Measurements from ENCODE around the gene RFESD. TPM values are rescaled to one million over a fixed set of nuclear protein-coding genes. Genes with fewer than 3 reads are reported as not detected.

Gene RFESD
- total and polyA plus RNA-seq, 2 of the 8 experiments (the other 6 are each of a cell fraction or from before 2014, with no cell fraction given) = 1.7 to 2.0 TPM

DNA sequence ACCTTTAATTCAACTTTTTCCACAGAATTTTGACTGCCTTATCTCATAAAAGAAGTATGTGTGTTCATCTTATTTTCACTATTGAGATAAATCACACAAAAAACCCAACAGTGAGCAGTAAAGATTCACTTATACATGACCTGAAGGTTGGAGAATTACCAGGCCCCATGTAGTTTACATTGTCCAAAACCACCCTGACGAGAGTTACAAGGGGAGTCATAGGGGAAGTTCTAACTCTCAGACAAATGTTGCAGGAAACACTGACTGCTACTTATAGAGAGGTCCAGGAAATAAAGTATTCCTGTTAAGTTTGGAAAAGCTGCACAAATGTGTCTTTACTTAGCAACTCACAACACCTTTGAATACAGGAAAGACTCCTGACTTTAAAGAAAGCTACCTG, 22.2 kb downstream of the RFESD start:
- CTCF ChIA-PET (ENCODE audit: partially characterized antibody) = interaction anchor here (1.4 to 1.6 kb wide), 2 partner anchors 12 to 66 kb away, joined by 3 read pairs; no protein-coding TSS in a partner anchor
- no peak for FAIRE-seq
- TF ChIP-seq SIX5 (IDR thresholded peaks at IDR 0.05; ENCODE audit: low read depth, low read length) (no peak), SUZ12 (IDR thresholded peaks at IDR 0.05; ENCODE audit: low read length) (no peak), POLR2A (IDR thresholded peaks at IDR 0.05; ENCODE audit: control extremely low read depth in 1 of 2, low read depth in 2 of 2, low read length in 2 of 2) (no peak), EZH2 (IDR thresholded peaks at IDR 0.05; ENCODE audit: low read depth, low read length, severe bottlenecking) (no peak), TEAD4 (IDR thresholded peaks at IDR 0.05; ENCODE audit: low read depth, low read length) (no peak), SP4 (IDR thresholded peaks at IDR 0.05; ENCODE audit: low read length) (no peak), KDM4A (IDR thresholded peaks at IDR 0.05; ENCODE audit: low read depth, low read length, severe bottlenecking) (no peak), SP2 (IDR thresholded peaks at IDR 0.05; ENCODE audit: low read length) (no peak), MAFK (IDR thresholded peaks at IDR 0.05; ENCODE audit: low read depth, low read length) (no peak), EGR1 (IDR thresholded peaks at IDR 0.05; ENCODE audit: borderline replicate concordance, low read depth, low read length) (no peak), SAP30 (IDR thresholded peaks at IDR 0.05; ENCODE audit: insufficient read depth, insufficient replicate concordance, low read length) (no peak), NRF1 (IDR thresholded peaks at IDR 0.05; ENCODE audit: low read depth, low read length) (no peak), TBP (IDR thresholded peaks at IDR 0.05; ENCODE audit: low read depth, low read length) (no peak), EP300 (IDR thresholded peaks at IDR 0.05; ENCODE audit: borderline replicate concordance in 1 of 2, low read depth in 2 of 2, low read length in 2 of 2) (no peak), CBX8 (IDR thresholded peaks at IDR 0.05; ENCODE audit: borderline replicate concordance, low read depth, low read length) (no peak), ASH2L (IDR thresholded peaks at IDR 0.05; ENCODE audit: low read length) (no peak)

More for the DNA sequence above, 22.2 kb downstream of the RFESD start:
- Histone ChIP-seq H4K8ac (ENCODE audit: extremely low read depth, insufficient read depth, low read length) (no peak overlapping the region), H2AK5ac (ENCODE audit: low read depth, low read length) (no peak overlapping the region), H3K79me2 (ENCODE audit: control insufficient read depth in 1 of 2, insufficient read depth in 2 of 2, low read length in 2 of 2) (no peaks in the 10 kb centered on the region), H2BK20ac (ENCODE audit: low read length) (no peak overlapping the region), H4K20me1 (replicated peaks in 1 of 2; ENCODE audit: control insufficient read depth in 1 of 2, insufficient read depth in 2 of 2, low read length in 2 of 2) (no peaks in the 10 kb centered on the region), H3K4me2 (ENCODE audit: insufficient read depth in 1 of 2, low read depth in 2 of 2, low read length in 2 of 2) (no peak overlapping the region), H3K14ac (ENCODE audit: insufficient read length) (no peak overlapping the region), H4K5ac (ENCODE audit: insufficient read length, low read depth, low read length) (no peak overlapping the region), H3K27ac (ENCODE audit: low read depth, low read length) (no peak overlapping the region), H2BK12ac (ENCODE audit: low read depth, low read length) (no peak overlapping the region), H4K91ac (replicated peaks; ENCODE audit: insufficient read length, low read length) (no peak overlapping the region), H2AFZ (ENCODE audit: low read length) (0 out of 2 replicates have a peak overlapping the region, but pooled peaks have one; percentile 21), H3K18ac (ENCODE audit: extremely low read depth, low read length) (no peak overlapping the region), H2BK15ac (ENCODE audit: low read length) (no peak overlapping the region), H3K4me3 (ENCODE audit: extremely low read depth in 1 of 4, insufficient read depth in 2 of 4, low read depth in 3 of 4, low read length in 4 of 4) (no peak overlapping the region), H3K79me1 (ENCODE audit: low read depth, low read length) (no peaks in the 10 kb centered on the region), H2BK120ac (replicated peaks; ENCODE audit: low read depth, low read length) (no peak overlapping the region), H3K4me1 (replicated peaks in 1 of 4; ENCODE audit: control insufficient read depth in 3 of 4, insufficient read depth in 4 of 4, low read length in 3 of 4) (no peaks in the 10 kb centered on the region), H3K4ac (replicated peaks; ENCODE audit: insufficient read length, low read depth, low read length) (no peak overlapping the region), H3K9ac (replicated peaks in 1 of 4; ENCODE audit: extremely low read depth in 1 of 4, low read depth in 3 of 4, low read length in 3 of 4) (no peak overlapping the region), H3K36me3 (ENCODE audit: control insufficient read depth in 2 of 4, insufficient read depth in 4 of 4, low read length in 3 of 4) (no peaks in the 10 kb centered on the region), H3K27me3 (replicated peaks in 1 of 4; ENCODE audit: control insufficient read depth in 3 of 4, extremely low read depth in 1 of 4, insufficient read depth in 3 of 4, low read length in 3 of 4) (no peaks in the 10 kb centered on the region), H3K9me3 (ENCODE audit: insufficient read depth in 2 of 2, low read depth in 1 of 2, low read length in 1 of 2) (no peaks in the 10 kb centered on the region), H3K56ac (replicated peaks; ENCODE audit: insufficient read length, low read depth, low read length) (no peak overlapping the region), H3K23ac (ENCODE audit: insufficient read length) (no peak overlapping the region), H3K23me2 (ENCODE audit: low read depth, low read length) (no peaks in the 10 kb centered on the region; the same call in 1 of the 2 replicates), H2BK5ac (ENCODE audit: low read depth, low read length) (no peak overlapping the region)
- POLR2A ChIA-PET (ENCODE audit: partially characterized antibody) = no interaction called here
- DNase-seq (ENCODE audit: low read depth in 1 of 2, low spot score in 2 of 2) = no peak
- WGBS, 2 experiments (ENCODE audit: extremely low coverage in 1 of 2, insufficient coverage in 1 of 2, insufficient read length in 1 of 2, insufficient replicate concordance in 2 of 2, low coverage in 1 of 2, low lambda C conversion rate in 2 of 2, missing lambda C conversion rate in 1 of 2) = 100% methylated on average over 1 of the region's 1 CpG; no CpG with 5 or more reads in 1 of the 2 experiments

Data from H1 (cell line).